ENCODE measurements around the gene BTBD6. TPM values are rescaled to one million over a fixed set of nuclear protein-coding genes. Genes with fewer than 3 reads are reported as not detected.
A peak's percentile ranks its signal among the peaks of the same experiment; 100 is the strongest.

BTBD6 gene
- total and polyA plus RNA-seq, 2 experiments from 2014 or later: 20.3 to 20.9 TPM

DNA sequence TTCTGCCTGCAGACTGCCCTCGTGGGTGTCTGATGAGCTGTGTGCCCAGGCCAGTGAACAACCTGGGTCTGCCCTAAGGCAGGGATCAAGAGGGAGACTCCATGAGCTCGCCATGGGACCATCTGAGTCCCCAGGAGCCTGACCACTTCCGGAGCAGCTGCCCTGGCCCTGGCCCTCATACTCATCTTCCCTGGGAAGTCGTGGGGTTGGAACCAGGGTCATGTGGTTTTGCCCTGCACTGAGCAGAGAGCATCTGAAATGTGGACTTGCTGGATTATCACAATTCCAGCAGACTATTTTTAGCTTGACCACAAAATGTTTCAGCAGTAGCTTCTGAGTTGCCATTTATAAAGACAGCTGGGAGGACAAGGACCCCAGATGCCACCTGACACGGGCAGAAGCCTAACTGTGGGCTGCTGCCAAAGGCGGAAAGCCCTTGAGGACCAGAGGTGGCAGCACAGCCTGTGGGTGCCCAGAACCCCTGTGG lies 6.7 kb downstream of the BTBD6 start:
- peak in 1 of 2 donors; percentile 14 for DNase-seq (ENCODE audit: low read depth in 1 of 2, low spot score in 1 of 2)
- Histone ChIP-seq H3K4me3 (no peak overlapping the region), H3K27me3 (no peaks in the 10 kb centered on the region), H3K36me3 (peaks cover 7% of the 10 kb centered on the region), H3K4me1 (ENCODE audit: low read depth) (peaks cover 6% of the 10 kb centered on the region), H3K27ac (peak overlapping the region; percentile 67), H3K9me3 (ENCODE audit: low read depth) (no peaks in the 10 kb centered on the region)
- TF ChIP-seq, protein P1, sequence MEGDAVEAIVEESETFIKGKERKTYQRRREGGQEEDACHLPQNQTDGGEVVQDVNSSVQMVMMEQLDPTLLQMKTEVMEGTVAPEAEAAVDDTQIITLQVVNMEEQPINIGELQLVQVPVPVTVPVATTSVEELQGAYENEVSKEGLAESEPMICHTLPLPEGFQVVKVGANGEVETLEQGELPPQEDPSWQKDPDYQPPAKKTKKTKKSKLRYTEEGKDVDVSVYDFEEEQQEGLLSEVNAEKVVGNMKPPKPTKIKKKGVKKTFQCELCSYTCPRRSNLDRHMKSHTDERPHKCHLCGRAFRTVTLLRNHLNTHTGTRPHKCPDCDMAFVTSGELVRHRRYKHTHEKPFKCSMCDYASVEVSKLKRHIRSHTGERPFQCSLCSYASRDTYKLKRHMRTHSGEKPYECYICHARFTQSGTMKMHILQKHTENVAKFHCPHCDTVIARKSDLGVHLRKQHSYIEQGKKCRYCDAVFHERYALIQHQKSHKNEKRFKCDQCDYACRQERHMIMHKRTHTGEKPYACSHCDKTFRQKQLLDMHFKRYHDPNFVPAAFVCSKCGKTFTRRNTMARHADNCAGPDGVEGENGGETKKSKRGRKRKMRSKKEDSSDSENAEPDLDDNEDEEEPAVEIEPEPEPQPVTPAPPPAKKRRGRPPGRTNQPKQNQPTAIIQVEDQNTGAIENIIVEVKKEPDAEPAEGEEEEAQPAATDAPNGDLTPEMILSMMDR (IDR thresholded peaks at IDR 0.05; ENCODE audit: low read depth, low read length): no peak

DNA sequence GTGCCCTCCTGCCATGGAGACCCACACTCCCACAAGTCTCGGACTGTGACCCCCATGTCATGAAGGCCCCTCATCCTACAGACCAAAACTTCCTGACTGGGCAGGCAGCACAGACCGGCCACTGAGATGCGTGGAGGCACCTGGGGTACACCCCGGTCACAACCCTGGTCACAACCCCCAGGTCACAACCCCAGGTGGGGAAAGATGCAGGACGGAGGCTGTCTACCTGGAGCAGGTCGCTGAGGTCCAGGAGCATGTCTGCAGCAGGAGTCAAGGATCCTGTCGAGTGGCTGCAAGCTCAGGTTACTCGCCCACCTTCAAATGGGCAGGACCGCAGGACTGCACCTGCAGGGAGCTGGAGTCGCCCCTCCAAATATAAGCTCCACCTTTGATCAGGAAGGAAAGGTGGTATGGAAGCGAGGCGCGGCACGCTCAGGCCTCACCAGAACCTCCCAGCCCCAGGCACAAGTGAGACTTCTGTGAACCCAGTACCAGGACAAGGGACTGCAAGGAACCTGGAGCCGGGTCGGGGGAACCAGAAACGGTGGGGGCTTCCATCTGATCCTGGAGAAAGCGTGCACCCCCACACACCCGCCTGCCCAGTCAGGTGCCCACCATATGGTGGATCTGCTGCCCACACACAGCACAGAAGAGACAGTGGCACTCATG lies 8.1 kb downstream of the BTBD6 start:
- no peak for DNase-seq (ENCODE audit: low read depth in 1 of 2, low spot score in 1 of 2)
- Histone ChIP-seq H3K27me3 (no peaks in the 10 kb centered on the region), H3K9me3 (ENCODE audit: low read depth) (no peaks in the 10 kb centered on the region), H3K4me1 (ENCODE audit: low read depth) (peaks cover 6% of the 10 kb centered on the region), H3K4me3 (no peak overlapping the region), H3K27ac (no peak overlapping the region), H3K36me3 (peaks cover 7% of the 10 kb centered on the region)
- TF ChIP-seq, protein P1 (IDR thresholded peaks at IDR 0.05; ENCODE audit: low read depth, low read length): no peak

GRCh38 chr14:105257464-105257863 lies 9.1 kb downstream of the BTBD6 start:
- no peak for DNase-seq (ENCODE audit: low read depth in 1 of 2, low spot score in 1 of 2)
- H3K4me3 ChIP-seq: no peak overlapping the region
- H3K36me3 ChIP-seq: peaks cover under 1% of the 10 kb centered on the region
- TF ChIP-seq, protein P1 (IDR thresholded peaks at IDR 0.05; ENCODE audit: low read depth, low read length): no peak
- no peaks in the 10 kb centered on the region for H3K9me3 ChIP-seq (ENCODE audit: low read depth)
- no peaks in the 10 kb centered on the region for H3K27me3 ChIP-seq
- peaks cover 6% of the 10 kb centered on the region for H3K4me1 ChIP-seq (ENCODE audit: low read depth)
- no peak overlapping the region for H3K27ac ChIP-seq

- TF ChIP-seq, protein P1 (IDR thresholded peaks at IDR 0.05; ENCODE audit: low read depth, low read length): no peak
- H3K4me3 ChIP-seq: no peak overlapping the region
- H3K27me3 ChIP-seq: no peaks in the 10 kb centered on the region
- no peak overlapping the region for H3K27ac ChIP-seq
- H3K36me3 ChIP-seq: no peaks in the 10 kb centered on the region
- H3K9me3 ChIP-seq (ENCODE audit: low read depth): no peaks in the 10 kb centered on the region
- DNase-seq (ENCODE audit: low read depth in 1 of 2, low spot score in 1 of 2): no peak
- H3K4me1 ChIP-seq (ENCODE audit: low read depth): peaks cover 6% of the 10 kb centered on the region
Observed at GRCh38 chr14:105258846-105259245, 10.5 kb downstream of the BTBD6 start.

DNA sequence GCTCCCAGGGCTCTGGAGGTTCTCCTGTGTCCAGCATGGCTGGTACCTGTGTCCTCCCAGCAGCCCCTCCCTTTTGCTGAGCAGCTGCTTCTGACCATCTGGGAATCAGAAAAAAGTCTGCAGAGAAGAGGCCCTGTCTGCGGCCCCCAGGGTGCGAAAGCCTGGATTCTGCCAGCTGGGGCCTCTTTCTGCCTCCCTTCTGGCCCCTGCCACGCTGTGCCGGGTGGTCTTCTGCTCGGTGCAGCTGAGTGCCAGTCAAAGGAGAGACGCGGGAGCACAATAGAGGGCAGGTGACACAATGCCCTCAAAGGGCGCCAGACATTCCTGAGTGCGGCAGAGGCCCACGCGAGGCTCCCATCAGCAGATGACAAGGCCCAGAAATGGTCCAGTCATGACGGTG lies 12.6 kb downstream of the BTBD6 start:
- no peak for DNase-seq (ENCODE audit: low read depth in 1 of 2, low spot score in 1 of 2)
- no peak overlapping the region for H3K27ac ChIP-seq
- no peaks in the 10 kb centered on the region for H3K9me3 ChIP-seq (ENCODE audit: low read depth)
- no peaks in the 10 kb centered on the region for H3K27me3 ChIP-seq
- H3K36me3 ChIP-seq: no peaks in the 10 kb centered on the region
- H3K4me3 ChIP-seq: no peak overlapping the region
- H3K4me1 ChIP-seq (ENCODE audit: low read depth): no peaks in the 10 kb centered on the region
- TF ChIP-seq, protein P1 (IDR thresholded peaks at IDR 0.05; ENCODE audit: low read depth, low read length): no peak
